Activated CD4-positive, alpha-beta T cell treated with anti-CD3 and anti-CD28 coated beads, Interleukin-2, amount 50 U/mL, for 24 hours (primary cell): ENCODE results near the gene CDHR3.
"Not testable (repeated sequence)": the region's sequence is repeated elsewhere in the genome, so short reads cannot be mapped to it uniquely, and the experiment has no call there.

Source experiments
- DNase-seq, 2 donors: peaks; one replicate each; pipeline ENCODE4 v3.0.0-alpha.2; 2020; ENCODE audit warnings: low read depth in 1 of 2, low spot score in 1 of 2

Gene CDHR3

GRCh38 chr7:105963038-105963667 is at the start of gene CDHR3:
TSS of gene CDHR3 (plus strand) at chr7:105963264. CDS start at chr7:105963319, 55 bp downstream.
- DNase-seq, result no peak

DNA sequence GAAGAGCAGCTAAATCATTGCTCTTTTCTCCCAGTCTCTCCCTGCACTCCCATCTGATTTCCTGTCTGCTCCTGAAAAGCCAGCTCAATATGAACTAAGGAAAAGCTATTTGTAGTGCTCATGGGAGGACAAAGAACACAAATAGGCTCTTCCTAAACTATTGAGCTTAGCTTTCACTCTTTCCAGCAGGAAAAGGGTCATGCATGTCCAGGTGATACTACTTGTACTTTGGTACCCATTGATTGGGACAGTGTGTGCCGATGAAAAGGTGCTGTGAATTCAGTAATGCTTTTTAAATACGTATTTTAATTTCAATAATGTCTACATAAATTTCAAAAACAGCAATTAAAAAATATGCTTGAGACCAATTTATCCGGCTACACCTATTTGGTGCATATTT is 49.1 kb upstream of the CDHR3 start:
- no peak for DNase-seq

GRCh38 chr7:105916603-105917002 is 46.5 kb upstream of the CDHR3 start:
- no peak for DNase-seq

DNA sequence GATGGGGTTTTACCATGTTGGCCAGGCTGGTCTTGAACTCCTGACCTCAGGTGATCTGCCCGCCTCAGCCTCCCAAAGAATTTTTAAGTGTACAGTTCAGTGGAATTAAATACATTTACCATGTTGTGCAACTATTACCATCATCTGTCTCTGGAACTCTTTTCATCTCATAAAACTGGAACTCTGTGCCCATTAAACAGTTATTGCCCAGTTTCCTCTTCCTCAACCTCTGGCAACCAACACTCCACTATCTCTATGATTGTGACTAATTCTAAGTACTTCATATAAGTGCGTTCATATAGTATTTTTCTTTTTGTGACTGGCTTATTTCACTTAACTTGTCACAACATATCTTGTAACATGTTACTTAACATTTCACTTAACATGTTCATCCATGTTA is 45.4 kb upstream of the CDHR3 start:
- no peak for DNase-seq

DNA sequence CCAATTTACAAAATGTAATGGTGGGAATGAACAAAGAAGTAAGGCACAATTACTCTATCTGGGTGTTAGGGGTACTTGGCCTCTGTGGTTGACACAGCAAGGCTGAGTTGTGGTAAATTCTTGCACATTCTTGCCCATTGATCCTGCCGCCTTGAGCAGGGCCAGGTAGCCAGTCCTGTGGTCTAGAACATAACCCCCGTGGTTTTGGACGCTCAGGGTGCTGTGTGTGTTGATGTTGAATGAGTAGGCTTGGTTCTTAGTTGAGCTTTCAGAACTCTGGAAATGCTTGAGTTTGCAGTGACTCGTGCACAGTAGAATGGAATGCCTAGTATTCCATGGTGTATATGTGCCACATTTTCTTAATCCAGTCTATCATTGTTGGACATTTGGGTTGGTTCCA is 42.3 kb upstream of the CDHR3 start:
- DNase-seq, result no peak

- DNase-seq, result peak in 1 of 2 donors; percentile 22
These were observed 38.1 kb upstream of the CDHR3 start for GRCh38 chr7:105924945-105925344.

DNA sequence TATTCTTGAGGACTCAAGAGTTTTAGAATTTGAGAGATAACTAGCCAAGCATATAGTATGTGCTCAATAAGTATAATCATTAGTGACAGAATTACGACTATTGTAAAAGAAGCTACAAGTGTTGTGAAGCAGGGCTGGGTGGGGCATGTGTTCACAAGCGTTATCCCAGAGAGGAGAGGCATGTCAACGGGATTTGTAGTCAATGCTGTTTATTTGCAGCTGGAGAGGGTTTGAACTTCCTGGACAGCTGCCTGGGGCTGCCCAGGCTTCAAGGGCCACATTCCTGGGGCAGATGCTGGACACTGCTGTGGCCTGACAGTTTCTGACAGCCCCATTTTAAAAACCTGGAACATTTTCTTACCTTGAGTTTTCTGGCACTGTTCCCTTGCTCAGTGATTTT is 36.9 kb upstream of the CDHR3 start:
- no peak for DNase-seq

GRCh38 chr7:105931179-105931578 is 31.9 kb upstream of the CDHR3 start:
- DNase-seq, result no peak

DNA sequence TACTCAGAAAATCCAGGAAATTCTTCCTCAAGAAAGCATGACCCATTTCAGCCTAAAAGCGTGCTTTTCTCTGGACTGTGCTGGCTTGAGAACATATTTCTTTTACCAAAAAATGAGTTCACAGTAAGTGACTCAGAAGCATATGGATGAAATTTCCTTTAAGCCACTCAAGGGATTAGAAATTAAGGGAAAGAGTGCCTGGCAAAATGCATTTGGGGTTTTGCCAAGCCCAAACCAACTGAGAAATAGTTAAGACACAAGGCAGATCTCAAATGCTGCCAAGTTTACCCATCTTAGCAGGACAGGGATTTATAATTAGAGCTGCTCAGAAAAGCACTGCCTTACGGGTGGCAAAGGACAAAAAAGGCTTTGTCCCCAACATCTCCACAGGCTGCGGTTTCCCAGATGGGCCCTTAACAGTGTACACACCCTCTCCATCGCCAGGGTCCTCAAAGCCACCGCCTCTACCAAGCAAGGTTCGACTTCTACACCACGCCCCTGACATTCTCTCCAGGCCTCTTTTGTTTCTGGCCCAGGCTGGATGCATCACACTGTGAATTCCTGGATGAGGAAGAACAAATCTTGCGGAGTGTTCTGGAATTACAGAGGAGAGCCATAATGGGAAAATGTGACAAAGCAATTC is 30.1 kb upstream of the CDHR3 start:
- no peak for DNase-seq

GRCh38 chr7:105934572-105935185 is 28.4 kb upstream of the CDHR3 start:
- no peak for DNase-seq

DNA sequence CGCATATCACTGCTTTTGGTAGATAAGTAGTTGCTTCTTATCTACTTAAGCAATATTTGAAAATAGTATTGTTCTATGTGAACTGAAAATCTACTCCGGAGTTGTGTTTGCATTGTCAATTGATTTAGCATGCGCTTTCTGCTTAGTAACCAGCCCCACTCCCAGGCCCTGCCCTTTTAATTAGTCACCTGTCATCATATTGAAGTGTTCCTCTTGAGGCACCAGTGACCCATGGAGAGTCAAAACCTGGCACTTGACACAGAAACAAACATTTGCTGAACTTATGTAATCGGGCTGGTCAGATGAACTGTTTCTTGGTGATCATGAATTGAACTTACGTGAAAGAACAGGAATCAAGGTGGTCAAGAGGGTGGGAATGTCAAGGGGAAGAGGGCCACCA is 27.8 kb upstream of the CDHR3 start:
- no peak for DNase-seq

DNA sequence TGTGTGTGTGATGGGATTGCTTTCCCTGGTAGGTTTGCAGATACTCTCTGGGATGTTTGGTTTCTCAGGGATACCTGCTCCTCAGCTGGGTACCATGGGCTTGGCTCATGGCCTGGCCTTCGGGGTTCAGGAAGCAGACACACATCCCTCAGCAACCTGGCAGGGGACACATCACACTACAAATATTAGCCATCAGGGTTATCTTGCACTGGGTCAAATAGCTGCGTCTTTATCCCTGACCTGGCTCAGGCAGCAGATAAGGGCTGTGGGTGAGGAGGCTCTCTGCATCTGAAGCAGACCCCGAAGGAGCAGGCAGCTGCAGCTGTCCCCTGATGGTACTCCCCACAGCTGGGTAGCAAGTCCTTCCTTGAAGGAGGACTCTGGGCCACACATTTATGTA is 25.7 kb upstream of the CDHR3 start:
- no peak for DNase-seq

- no peak for DNase-seq
These were observed 23.0 kb upstream of the CDHR3 start for GRCh38 chr7:105940109-105940508.

DNA sequence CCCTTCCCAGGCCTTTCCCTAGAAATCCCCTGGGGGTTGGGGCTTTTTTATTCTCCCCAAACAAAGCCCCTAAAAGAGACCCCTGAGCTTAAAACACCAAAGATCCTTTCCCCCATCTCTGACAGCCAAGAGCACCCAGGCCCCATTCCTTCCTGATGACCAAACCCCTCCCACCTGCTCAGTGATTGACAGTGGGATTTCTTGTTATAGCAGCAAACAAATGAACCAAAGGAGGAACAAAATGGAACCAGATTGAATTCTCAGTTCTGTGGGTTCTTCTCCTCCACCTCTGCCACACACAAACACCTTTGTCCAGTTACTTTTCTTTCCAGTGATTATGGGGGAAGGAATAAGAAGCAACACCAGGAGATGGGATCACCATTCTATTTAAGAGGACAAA is 21.5 kb upstream of the CDHR3 start:
- DNase-seq, result no peak

GRCh38 chr7:105943486-105943885 is 19.6 kb upstream of the CDHR3 start:
- DNase-seq, result no peak

DNA sequence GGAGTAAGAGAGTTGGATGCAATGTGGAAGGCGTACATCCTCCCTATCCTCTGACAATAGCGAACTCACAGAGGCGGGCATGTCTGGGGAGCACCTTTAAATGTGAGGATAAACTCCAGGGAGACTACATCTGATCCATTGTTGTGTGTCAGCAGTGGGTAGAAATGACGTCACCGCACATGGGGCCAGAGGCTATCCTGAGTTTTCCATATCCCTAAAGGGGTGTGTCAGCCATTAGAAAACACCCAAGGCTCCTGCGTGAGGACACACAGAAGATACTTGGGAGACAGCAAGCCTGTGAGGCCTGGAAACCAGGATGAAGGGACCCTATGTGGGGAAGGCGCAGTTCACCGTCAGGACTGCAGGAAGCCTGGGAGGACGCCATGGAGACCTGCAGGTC is 17.2 kb upstream of the CDHR3 start:
- DNase-seq, result no peak

DNA sequence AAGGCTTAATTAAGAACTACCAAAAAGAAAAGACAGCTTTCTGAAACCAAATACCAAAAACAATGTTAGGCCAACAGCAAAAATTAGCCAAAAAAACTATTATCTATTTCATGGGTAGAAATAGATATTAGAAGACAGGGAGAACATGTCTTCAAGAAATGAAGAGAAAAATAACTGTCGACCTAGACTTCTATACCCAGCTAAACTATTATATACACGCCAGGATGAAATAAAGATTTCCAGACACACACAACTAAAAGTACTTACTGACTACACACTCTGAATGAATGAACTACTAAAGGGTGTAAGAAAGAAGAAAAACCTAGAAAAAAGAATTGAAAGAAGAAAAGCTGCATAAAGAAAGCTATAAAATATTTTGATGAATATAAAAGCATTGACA is 11.5 kb upstream of the CDHR3 start:
- no peak for DNase-seq

GRCh38 chr7:105952917-105953595 is 10.0 kb upstream of the CDHR3 start:
- DNase-seq, result no peak

- no peak for DNase-seq
These were observed 8.4 kb upstream of the CDHR3 start for GRCh38 chr7:105954711-105955110.

DNA sequence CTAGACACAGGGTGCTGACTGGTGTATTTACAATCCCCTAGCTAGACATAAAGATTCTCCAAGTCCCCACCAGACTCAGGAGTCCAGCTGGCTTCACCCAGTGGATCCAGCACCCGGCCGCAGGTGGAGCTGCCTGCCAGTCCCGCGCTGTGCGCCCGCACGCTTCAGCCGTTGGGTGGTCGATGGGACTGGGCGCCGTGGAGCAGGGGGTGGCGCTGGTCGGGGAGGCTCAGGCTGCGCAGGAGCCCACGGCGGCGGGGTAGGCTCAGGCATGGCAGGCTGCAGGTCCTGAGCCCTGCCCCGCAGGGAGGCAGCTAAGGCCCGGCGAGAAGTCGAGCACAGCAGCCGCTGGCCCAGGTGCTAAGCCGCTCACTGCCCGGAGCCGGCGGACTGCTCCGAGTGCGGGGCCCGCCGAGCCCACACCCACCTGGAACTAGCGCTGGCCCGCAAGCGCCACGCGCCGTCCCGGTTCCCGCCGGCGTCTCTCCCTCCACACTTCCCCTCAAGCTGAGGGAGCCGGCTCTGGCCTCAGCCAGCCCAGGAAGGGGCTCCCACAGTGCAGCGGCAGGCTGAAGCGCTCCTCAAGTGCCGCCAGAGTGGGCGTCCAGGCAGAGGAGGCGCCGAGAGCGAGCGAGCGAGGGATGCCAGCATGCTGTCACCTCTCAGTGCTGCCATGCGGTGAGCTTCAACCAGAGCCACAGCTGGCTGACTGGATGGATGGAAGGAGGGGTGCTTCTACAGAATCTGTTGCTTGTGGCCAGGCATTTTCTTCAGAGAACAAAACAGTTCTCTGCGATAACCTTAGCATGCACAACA is 7.2 kb upstream of the CDHR3 start:
- DNase-seq, result not testable (repeated sequence)

GRCh38 chr7:105958012-105958411 is 5.1 kb upstream of the CDHR3 start:
- DNase-seq, result no peak
